ENCODE data around the gene TMEM98. TPM values are rescaled to one million over a fixed set of nuclear protein-coding genes. Genes with fewer than 3 reads are reported as not detected.

TMEM98 gene
- polyA plus RNA-seq, 2 of the 4 experiments (the other 2 are of a cell fraction) = 46.6 to 61.0 TPM

GRCh38 chr17:32896647-32897258 is 31.2 kb upstream of the TMEM98 start:
- 76% methylated on average over 2 of the region's 2 CpGs for WGBS (ENCODE audit: missing lambda C conversion rate)
- FAIRE-seq = no peak
- no peak for TF ChIP-seq KDM1A (IDR thresholded peaks at IDR 0.05; ENCODE audit: low read depth)
- TF ChIP-seq GATA3 (IDR thresholded peaks at IDR 0.05; ENCODE audit: borderline replicate concordance) = no peak
- no peak for TF ChIP-seq ZFP36 (IDR thresholded peaks at IDR 0.05; ENCODE audit: borderline replicate concordance, partially characterized antibody)
- TF ChIP-seq HOXA7 (CRISPR knock-in tag; IDR thresholded peaks at IDR 0.05) = no peak
- no peak for TF ChIP-seq JUNB (IDR thresholded peaks at IDR 0.05)
- Histone ChIP-seq H3K4me2 (no peak overlapping the region), H3K4me3 (no peak overlapping the region), H3K9me3 (no peaks in the 10 kb centered on the region), H3K27ac (no peak overlapping the region), H3K4me1 (no peaks in the 10 kb centered on the region)
- no peak for ATAC-seq
- DNase-seq (ENCODE audit: low read depth in 1 of 2, low spot score in 1 of 2) = no peak
- CTCF ChIA-PET = interaction anchor here (1.0 to 1.3 kb wide), 3 partner anchors 10 to 20 kb away, joined by 3 read pairs; no protein-coding TSS in a partner anchor
- POLR2A ChIA-PET = no interaction called here

- Histone ChIP-seq H3K27ac (no peak overlapping the region), H3K4me1 (no peaks in the 10 kb centered on the region), H3K9me3 (no peaks in the 10 kb centered on the region), H3K4me2 (no peak overlapping the region), H3K4me3 (no peak overlapping the region)
- no peak for DNase-seq (ENCODE audit: low read depth in 1 of 2, low spot score in 1 of 2)
- ChIA-PET POLR2A (no interaction called here), CTCF (interaction anchor here (0.6 to 1.0 kb wide), 2 partner anchors 99 to 182 kb away, joined by 3 read pairs; no protein-coding TSS in a partner anchor)
- peak; percentile 23 for FAIRE-seq
- WGBS (ENCODE audit: missing lambda C conversion rate) = 12% methylated on average over 2 of the region's 2 CpGs
- TF ChIP-seq ATOH8 (CRISPR knock-in tag; IDR thresholded peaks at IDR 0.05; ENCODE audit: low read depth) (no peak), RAD21 (conservative IDR thresholded peaks at IDR 0.05 in 1 of 2, IDR thresholded peaks at IDR 0.05 in 1 of 2) (no peak), ELK1 (IDR thresholded peaks at IDR 0.05; ENCODE audit: low read depth, low read length) (no peak), JUNB (IDR thresholded peaks at IDR 0.05) (no peak), FOSB (CRISPR knock-in tag; IDR thresholded peaks at IDR 0.05) (no peak), SMC3 (IDR thresholded peaks at IDR 0.05) (no peak), HMGXB4 (CRISPR knock-in tag; IDR thresholded peaks at IDR 0.05; ENCODE audit: borderline replicate concordance) (no peak), HEYL (CRISPR knock-in tag; IDR thresholded peaks at IDR 0.05) (no peak), KDM1A (IDR thresholded peaks at IDR 0.05; ENCODE audit: low read depth) (no peak), RFX5 (IDR thresholded peaks at IDR 0.05) (no peak), PBX3 (IDR thresholded peaks at IDR 0.05) (no peak), CHD2 (IDR thresholded peaks at IDR 0.05; ENCODE audit: low read length, partially characterized antibody) (no peak), ZSCAN20 (CRISPR knock-in tag; IDR thresholded peaks at IDR 0.05) (no peak), MAFK (IDR thresholded peaks at IDR 0.05; ENCODE audit: partially characterized antibody) (no peak), HES2 (IDR thresholded peaks at IDR 0.05) (no peak), KDM5A (IDR thresholded peaks at IDR 0.05) (no peak), NPAS2 (CRISPR knock-in tag; IDR thresholded peaks at IDR 0.05; ENCODE audit: borderline replicate concordance) (no peak), EHMT2 (IDR thresholded peaks at IDR 0.05; ENCODE audit: low read depth) (no peak), MYC (IDR thresholded peaks at IDR 0.05; ENCODE audit: borderline replicate concordance, low read length) (no peak)
- no peak for ATAC-seq
Measured at GRCh38 chr17:32899236-32900013, 28.5 kb upstream of the TMEM98 start.

All from A549 (cell line).